HG03439 (cell line): ENCODE data around the gene DENND2A.
"Not testable (repeated sequence)": the region's sequence is repeated elsewhere in the genome, so short reads cannot be mapped to it uniquely, and the experiment has no call there.

Experiments
- ATAC-seq: cut with Tn5 transposase; IDR thresholded peaks from one replicate; pipeline ENCODE4 v1.9.1; 2021; ENCODE audit warnings: mild to moderate bottlenecking, moderate library complexity; ENCODE audit not compliant: unreplicated experiment

The DENND2A gene

DNA sequence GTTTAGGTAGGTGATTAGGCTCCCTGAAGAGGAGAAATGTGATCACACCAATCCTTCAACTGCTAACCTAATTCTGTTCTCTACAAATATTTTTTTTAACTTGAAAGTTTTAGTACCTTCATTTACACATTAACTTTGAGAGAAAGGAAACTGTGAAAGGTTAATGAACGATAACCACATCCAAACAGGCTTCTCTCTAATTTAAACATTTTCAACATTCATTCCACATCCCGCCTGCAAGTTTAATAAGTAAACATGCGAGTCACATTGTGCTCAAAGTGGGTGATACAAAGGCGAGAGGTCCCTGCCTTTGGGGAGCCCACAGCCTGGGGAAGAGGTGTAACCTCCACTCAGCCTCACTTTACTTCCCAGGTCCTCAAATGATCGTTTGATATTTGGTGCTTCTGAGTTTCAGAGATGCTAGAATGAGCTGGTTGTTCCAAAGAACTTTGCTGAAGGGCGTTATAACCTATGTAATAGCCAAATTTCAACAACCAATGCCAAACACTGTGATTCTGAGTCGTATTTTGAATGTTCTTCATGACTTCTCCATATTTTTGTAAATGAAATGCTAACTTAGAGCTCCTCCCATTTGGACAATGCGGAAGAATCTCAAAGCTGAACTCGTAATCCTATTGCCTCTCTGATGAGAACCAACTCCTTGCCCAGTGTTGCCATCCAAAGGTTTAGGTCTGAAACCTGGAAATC, 47.5 kb downstream of the DENND2A start:
- no peak for ATAC-seq

DNA sequence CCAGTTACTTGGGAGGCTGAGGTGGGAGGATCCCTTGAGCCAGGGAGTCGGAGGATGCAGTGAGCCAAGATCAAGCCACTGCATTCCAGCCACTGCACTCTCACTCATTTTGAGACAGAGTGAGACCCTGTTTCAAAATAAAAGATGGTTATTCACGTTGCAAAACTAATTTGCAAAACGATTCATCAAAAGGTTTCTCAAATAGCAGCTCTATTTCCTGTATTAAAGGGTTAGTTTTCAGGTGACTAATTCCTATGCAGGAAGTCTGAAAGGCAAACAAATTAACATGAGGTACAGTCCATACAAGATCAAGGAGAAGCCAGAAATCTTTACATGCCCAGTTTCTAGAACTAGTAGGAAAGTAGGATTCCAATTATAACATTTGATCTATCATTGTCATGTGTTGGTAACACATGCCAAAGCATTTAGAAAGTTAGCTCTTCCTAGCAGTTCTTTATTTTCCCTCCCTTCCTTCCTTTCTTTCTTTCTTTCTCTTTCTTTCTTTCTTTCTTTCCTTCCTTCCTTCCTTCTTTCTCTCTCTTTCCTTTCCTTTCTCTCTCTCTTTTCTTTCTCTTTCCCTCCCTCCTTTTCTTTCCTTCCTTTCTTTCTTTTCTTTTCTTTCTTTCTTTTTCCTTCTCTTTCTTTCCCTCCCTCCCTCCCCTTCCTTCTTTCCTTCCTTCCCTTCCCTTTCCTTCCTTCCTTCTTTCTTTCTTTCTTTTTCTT, 49.3 kb downstream of the DENND2A start:
- ATAC-seq: no peak

- no peak for ATAC-seq
Measured at GRCh38 chr7:140587243-140587642, 53.4 kb downstream of the DENND2A start.

GRCh38 chr7:140586516-140586915, 54.1 kb downstream of the DENND2A start:
- no peak for ATAC-seq

GRCh38 chr7:140585333-140585732, 55.3 kb downstream of the DENND2A start:
- no peak for ATAC-seq

GRCh38 chr7:140584195-140584851, 56.3 kb downstream of the DENND2A start:
- no peak for ATAC-seq

- no peak for ATAC-seq
Measured at GRCh38 chr7:140581411-140581810, 59.2 kb downstream of the DENND2A start.

DNA sequence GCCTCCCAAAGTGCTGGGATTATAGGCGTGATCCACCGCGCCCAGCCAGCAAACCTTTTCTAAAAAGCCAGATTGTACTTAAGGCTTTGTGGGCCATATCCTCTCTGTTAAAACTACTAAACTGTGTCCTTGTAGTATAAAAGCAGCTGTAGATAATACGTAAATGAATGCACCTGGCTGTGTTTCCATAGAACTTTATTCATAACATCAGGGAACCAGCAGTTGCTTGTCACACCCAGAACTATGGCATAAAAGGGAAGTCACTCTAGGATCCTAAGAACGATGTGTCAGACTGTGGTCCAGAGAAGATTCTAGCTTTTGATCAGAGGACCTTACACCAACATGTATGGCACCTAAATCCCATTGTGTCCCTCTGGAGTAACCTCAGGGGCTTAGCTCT, 63.0 kb downstream of the DENND2A start:
- no peak for ATAC-seq

- no peak for ATAC-seq
Measured at GRCh38 chr7:140576589-140576988, 64.0 kb downstream of the DENND2A start.

DNA sequence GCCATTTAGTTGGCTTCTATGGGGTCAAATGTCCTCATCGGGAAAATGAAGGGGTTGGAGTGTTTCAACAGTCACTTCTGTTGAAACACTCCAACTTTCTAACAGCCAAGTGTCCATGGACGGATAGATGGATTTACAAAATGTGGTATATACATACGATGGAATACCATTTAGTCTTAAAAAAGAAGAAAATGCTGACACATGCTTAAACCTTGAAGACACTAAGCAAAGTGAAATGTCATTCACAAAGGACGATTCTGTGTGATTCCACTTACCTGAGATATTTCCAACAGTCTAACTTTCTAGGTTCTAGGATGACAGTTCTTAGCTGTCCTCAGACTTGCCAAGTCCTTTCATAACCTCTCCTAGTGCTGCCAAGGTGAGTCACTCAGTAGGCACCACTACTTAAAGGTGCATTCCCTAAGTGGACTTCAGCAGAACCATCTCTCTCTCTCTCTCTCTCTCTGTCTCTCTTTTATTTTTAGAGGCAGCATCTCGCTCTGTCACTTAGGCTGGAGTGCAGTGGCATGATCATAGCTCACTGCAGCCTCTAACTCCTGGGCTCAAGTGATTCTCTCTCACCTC, 69.0 kb downstream of the DENND2A start:
- ATAC-seq: no peak

- ATAC-seq: no peak
Measured at GRCh38 chr7:140570120-140570519, 70.5 kb downstream of the DENND2A start.

DNA sequence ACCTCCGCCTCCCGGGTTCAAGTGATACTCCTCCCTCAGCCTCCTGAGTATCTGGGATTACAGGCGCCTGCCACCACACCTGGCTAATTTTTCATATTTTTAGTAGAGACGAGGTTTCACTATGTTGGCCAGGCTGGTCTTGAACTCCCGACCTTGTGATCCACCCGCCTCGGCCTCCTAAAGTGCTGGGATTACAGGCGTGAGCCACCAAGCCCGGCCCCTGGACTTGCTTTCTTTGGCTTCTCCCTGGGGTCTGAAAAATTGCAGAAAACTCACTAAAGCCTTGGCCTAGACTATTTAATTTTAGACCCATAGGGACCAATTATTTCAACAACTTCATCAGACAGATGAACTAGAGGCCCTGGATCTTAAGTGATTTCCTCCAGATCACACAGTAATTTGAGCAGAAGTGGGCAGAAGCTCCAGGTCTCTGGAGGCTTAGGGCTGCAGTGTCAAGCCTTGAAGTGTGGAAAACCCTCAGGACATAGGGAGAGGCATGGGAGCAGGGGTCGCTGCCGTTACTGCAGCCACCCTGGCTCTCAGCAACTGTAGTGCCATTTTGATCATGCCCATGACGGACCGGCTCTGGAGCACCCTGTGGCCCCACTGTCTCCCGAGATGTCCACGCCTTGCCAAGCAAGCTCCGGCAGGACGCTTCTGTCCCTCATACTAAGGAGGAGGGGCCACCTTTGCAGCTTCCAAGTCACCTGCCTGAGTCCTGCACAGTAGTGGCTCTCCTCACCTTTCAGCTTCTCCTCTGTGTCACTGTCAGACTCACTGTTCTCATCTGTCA, 72.4 kb downstream of the DENND2A start:
- no peak for ATAC-seq

- not testable (repeated sequence) for ATAC-seq
Measured at GRCh38 chr7:140566186-140566585, 74.4 kb downstream of the DENND2A start.

GRCh38 chr7:140565761-140566160, 74.9 kb downstream of the DENND2A start:
- not testable (repeated sequence) for ATAC-seq

DNA sequence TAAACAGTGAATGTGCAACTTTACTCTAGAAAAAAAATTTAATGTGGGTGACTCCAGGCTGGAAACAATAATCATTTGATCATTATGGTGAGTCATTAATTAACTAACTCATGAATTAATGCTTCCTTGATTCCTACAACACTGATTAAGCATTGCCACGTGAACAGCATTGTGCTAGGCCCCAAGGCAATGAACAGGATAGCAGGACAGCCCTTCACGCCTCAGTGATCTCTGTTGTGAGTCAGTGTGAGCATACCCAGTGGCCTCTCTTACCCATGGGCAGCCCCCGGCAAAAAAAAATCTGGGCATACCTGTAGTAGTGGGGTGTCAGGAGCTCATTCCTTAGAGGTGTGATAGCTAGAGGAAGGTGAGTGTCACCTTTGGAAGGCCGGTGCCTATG, 76.0 kb downstream of the DENND2A start:
- no peak for ATAC-seq

GRCh38 chr7:140562926-140563481, 77.6 kb downstream of the DENND2A start:
- ATAC-seq: no peak

DNA sequence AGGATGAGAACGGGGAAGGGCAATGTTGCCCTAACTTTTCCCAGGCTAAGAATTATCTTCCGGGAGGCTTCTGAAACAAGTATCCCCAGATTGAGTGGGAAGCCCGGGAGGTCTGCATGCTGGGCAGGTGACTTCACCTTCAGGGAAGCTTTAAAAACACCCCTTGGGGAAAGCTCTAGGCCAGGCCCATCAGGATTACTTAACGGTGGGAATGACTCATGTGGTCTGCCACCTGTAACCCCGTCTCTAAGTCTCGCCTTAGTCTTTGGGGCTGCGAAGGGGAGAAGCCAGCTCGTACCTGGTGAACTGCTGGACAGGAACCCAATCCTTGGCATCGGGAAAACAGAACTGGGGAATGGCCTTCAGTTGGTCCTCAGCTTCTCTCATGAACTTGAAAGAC, 81.2 kb downstream of the DENND2A start:
- ATAC-seq: no peak

DNA sequence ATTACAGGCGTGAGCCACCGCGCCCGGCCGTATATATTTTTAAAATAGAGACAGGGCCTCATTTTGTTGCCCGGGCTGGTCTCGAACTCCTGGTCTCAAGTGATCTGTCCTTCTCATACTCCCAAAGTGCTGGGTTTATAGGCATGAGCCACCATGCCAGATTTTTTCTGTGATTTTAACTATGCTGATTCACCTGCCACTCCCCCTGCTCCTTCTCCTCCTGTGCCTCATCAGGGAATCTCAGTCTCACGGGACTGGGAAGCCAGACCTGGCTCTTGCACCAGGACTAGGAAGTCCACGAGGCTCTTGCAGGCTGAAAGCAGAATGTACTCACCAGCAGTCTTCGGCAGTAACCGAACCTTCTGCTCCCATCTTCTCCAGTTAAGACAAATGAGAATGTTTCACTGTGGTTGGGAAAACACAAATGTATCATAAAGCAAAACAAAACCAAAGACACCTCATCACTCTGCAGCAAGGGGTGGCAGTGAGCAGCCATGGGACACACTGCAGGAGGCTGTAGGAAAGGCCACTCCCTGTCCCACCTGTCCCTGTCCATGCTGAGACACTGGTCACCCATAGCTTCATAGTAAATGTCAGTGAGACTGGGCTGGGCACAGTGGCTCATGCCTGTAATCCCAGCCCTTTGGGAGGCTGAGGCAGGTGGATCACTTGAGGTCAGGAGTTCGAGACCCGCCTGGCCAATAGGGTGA, 82.6 kb downstream of the DENND2A start:
- no peak for ATAC-seq

GRCh38 chr7:140557069-140557468, 83.5 kb downstream of the DENND2A start:
- no peak for ATAC-seq

- ATAC-seq: not testable (repeated sequence)
Measured at GRCh38 chr7:140553236-140553635, 87.4 kb downstream of the DENND2A start.
